Osteoblast (primary cell): ENCODE data around the gene LCK. TPM values are rescaled to one million over a fixed set of nuclear protein-coding genes. Genes with fewer than 3 reads are reported as not detected.

Experiments used
- DNase-seq: peaks from one replicate; pipeline ENCODE4 v3.0.0; 2011; ENCODE audit warnings: low spot score, mixed read lengths; ENCODE audit not compliant: insufficient read length; ENCODE audit errors: missing footprints
- H2AFZ ChIP-seq: 2 replicates; pipeline ENCODE4 v1.6.0; 2011; ENCODE audit warnings: mild to moderate bottlenecking, low read length
- H3K27ac ChIP-seq: 2 replicates; pipeline ENCODE4 v1.5.1; 2011; ENCODE audit warnings: mild to moderate bottlenecking, low read depth, low read length, moderate library complexity
- H3K27me3 ChIP-seq: 2 replicates; pipeline ENCODE4 v1.6.0; 2012; ENCODE audit warnings: mild to moderate bottlenecking, control low read depth, inconsistent platforms, low read length, moderate library complexity; ENCODE audit not compliant: insufficient read depth
- H3K36me3 ChIP-seq: 2 replicates; pipeline ENCODE4 v1.5.1; 2011; ENCODE audit warnings: mild to moderate bottlenecking, low read length, control low read depth, moderate library complexity; ENCODE audit not compliant: insufficient read depth
- H3K4me1 ChIP-seq: 2 replicates; pipeline ENCODE4 v1.5.1; 2011; ENCODE audit warnings: mild to moderate bottlenecking, low read length, control low read depth, moderate library complexity; ENCODE audit not compliant: insufficient read depth
- H3K4me2 ChIP-seq: 2 replicates; pipeline ENCODE4 v1.6.0; 2011; ENCODE audit warnings: mild to moderate bottlenecking, low read length; ENCODE audit not compliant: insufficient read depth
- H3K4me3 ChIP-seq: fragments of 200-600 bp; sonication (generic); 3 replicates; pipeline ENCODE4 v1.5.1; 2012; ENCODE audit warnings: mild to moderate bottlenecking, low read length, inconsistent platforms; ENCODE audit not compliant: insufficient read depth
- H3K79me2 ChIP-seq: 2 replicates; pipeline ENCODE4 v1.6.0; 2012; ENCODE audit warnings: mild to moderate bottlenecking, low read length, control low read depth, inconsistent platforms; ENCODE audit not compliant: insufficient read depth
- H3K9me3 ChIP-seq: 2 replicates; pipeline ENCODE4 v1.5.1; 2011; ENCODE audit warnings: low read depth, low read length, control low read depth
- H4K20me1 ChIP-seq: 2 replicates; pipeline ENCODE4 v1.6.0; 2012; ENCODE audit warnings: mild to moderate bottlenecking, low read length, control low read depth; ENCODE audit not compliant: insufficient read depth
- total RNA-seq: library from RNA; depleted of rRNA; stranded (reverse); fragments of >200 nt; gene quantifications from 2 replicates; pipeline ENCODE4 v1.2.3, GENCODE V29; 2012
- TF ChIP-seq, protein P1 (sequence below): IDR thresholded peaks from 2 replicates; pipeline ENCODE4 v1.5.1; 2011; ENCODE audit warnings: mild to moderate bottlenecking, low read depth, low read length, moderate library complexity; ENCODE audit errors: extremely low read depth

Gene LCK
- total RNA-seq, 1 donor: not detected

DNA sequence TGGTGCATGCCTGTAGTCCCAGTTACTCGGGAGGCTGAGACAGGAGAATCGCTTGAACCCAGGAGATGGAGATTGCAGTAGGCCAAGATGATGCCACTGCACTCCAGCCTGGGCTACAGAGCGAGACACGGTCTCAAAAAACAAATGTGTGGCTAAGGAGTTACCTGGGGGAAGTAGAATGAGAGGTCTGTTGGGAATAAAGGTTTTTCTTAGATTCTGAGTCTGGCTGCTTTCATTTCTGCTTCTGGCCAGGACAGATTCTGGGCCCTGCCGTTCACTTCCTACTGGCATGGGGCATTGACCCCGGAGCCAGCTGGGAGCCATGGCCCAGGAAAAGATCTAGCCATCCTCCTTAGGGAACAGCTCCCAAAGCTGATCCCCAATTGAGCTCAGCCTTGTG, 42.6 kb upstream of the LCK start:
- no peak for DNase-seq
- Histone ChIP-seq H3K79me2 (peaks cover 8% of the 10 kb centered on the region), H2AFZ (no peak overlapping the region), H3K36me3 (peaks cover 3% of the 10 kb centered on the region), H4K20me1 (no peaks in the 10 kb centered on the region), H3K27me3 (no peaks in the 10 kb centered on the region), H3K9me3 (no peaks in the 10 kb centered on the region), H3K27ac (no peak overlapping the region), H3K4me2 (no peak overlapping the region), H3K4me1 (peaks cover 12% of the 10 kb centered on the region), H3K4me3 (no peak overlapping the region)
- TF ChIP-seq, protein P1, sequence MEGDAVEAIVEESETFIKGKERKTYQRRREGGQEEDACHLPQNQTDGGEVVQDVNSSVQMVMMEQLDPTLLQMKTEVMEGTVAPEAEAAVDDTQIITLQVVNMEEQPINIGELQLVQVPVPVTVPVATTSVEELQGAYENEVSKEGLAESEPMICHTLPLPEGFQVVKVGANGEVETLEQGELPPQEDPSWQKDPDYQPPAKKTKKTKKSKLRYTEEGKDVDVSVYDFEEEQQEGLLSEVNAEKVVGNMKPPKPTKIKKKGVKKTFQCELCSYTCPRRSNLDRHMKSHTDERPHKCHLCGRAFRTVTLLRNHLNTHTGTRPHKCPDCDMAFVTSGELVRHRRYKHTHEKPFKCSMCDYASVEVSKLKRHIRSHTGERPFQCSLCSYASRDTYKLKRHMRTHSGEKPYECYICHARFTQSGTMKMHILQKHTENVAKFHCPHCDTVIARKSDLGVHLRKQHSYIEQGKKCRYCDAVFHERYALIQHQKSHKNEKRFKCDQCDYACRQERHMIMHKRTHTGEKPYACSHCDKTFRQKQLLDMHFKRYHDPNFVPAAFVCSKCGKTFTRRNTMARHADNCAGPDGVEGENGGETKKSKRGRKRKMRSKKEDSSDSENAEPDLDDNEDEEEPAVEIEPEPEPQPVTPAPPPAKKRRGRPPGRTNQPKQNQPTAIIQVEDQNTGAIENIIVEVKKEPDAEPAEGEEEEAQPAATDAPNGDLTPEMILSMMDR: no peak

DNA sequence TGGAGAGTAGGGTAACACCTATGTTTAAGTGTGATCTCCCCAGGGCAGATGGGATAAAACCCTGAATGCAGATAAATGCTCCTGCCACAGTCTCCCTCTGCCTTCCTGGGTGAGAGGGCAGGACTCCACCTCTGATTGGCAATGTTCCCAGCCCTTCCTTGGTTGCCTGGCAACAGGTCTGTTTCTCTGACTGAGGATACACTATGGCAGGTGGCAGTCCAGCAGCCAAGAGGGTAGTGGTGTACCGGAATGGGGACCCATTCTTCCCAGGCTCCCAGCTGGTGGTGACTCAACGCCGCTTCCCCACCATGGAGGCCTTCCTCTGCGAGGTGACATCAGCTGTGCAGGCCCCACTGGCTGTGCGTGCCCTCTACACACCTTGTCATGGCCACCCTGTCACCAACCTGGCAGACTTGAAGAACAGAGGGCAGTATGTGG, 42.2 kb upstream of the LCK start, which contains the start of gene DCDC2B:
DCDC2B (plus strand) TSS at position 199 of the 438 bp plus-strand sequence; CDS start at position 204, 5 bp downstream.
- DNase-seq: peak; percentile 50
- Histone ChIP-seq H3K9me3 (no peaks in the 10 kb centered on the region), H3K4me2 (no peak within 1 kb of the TSS), H3K27ac (no peak within 1 kb of the TSS), H3K4me3 (no peak within 1 kb of the TSS), H3K27me3 (no peaks in the 10 kb centered on the region), H3K4me1 (peaks cover 12% of the 10 kb centered on the region), H3K36me3 (peaks cover under 1% of the 10 kb centered on the region), H2AFZ (no peak within 1 kb of the TSS), H3K79me2 (peaks cover 8% of the 10 kb centered on the region), H4K20me1 (no peaks in the 10 kb centered on the region)
- TF ChIP-seq, protein P1: no peak

DNA sequence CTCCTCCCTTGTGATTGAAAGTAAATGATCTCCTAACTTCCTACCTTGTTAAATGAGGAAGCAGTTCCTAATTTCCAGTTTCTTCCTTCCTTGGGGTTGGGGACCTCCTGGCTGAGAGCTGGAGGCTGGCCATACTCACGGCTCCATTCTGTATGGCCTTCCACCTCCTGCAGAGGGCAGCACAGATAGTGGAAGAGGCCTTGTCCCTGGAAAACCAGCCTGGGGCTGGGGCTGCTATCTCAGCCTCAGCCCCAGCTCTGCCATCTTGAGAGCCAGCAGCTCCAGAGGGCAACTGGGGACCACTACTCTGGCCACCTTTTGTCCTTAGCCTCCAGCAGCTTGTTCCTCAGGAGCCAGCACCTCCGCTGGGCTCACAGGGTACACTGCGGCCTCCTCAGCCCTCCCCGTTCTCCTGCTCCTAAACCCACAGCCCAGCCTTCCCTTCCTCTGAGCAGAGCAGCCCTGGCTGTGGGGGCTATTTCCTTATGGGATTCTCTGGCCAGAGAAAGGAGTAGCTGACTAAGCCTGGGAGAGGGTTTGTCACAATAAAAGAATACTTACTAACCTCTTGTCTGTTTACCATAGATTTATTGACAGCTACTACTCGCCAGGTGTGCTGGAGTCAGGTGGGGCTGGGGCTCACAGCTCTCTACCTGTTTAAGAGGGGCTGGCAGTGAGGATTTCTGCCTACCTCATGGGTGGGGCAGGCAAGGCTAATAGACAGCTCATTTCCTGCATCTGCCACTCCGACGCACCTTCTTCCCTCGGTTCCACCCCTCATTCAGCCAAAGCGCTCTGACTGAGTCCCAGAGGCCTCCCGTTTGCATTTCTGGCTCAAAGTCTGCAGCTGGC, 35.2 kb upstream of the LCK start:
- Histone ChIP-seq H3K27ac (no peak overlapping the region), H3K9me3 (no peaks in the 10 kb centered on the region), H3K79me2 (peaks cover 13% of the 10 kb centered on the region), H4K20me1 (peaks cover 2% of the 10 kb centered on the region), H3K4me3 (no peak overlapping the region), H3K36me3 (peaks cover 45% of the 10 kb centered on the region), H3K27me3 (no peaks in the 10 kb centered on the region), H2AFZ (no peak overlapping the region), H3K4me2 (no peak overlapping the region), H3K4me1 (peaks cover 6% of the 10 kb centered on the region)
- DNase-seq: peak; percentile 92
- TF ChIP-seq, protein P1: peak; percentile 87

DNA sequence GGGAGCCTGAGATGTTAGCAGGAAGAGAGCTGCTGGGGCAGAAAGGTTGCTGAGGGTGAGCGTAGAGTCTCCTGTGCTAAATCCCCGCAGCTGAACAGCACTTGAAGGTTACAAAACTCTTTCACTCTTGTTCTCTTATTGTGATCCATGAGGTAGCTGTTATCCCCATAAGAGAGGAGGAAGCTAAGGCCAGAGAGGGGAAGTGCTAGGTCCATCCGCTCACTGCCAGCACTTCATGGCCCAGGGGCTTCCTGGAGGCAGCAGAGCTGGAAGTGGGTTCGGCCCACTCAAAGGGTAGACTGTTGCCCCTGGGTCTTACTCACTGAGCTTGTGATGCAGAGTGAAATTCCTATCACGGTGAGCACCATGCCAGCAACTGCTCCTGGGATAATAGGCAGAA, 34.5 kb upstream of the LCK start:
- TF ChIP-seq, protein P1: no peak
- Histone ChIP-seq H3K27ac (no peak overlapping the region), H2AFZ (no peak overlapping the region), H3K4me3 (no peak overlapping the region), H3K4me1 (peaks cover 13% of the 10 kb centered on the region), H3K4me2 (no peak overlapping the region), H3K79me2 (peaks cover 20% of the 10 kb centered on the region), H3K9me3 (no peaks in the 10 kb centered on the region), H3K36me3 (peaks cover 45% of the 10 kb centered on the region), H3K27me3 (no peaks in the 10 kb centered on the region), H4K20me1 (peaks cover 2% of the 10 kb centered on the region)
- no peak for DNase-seq
